HL-60/S4 (cell line): ENCODE measurements around the gene ZNF22.
"Not testable (repeated sequence)": the region's sequence is repeated elsewhere in the genome, so short reads cannot be mapped to it uniquely, and the experiment has no call there.

ENCODE experiments used
- in situ Hi-C: fragments of 300-500 bp; cut with MboI; formaldehyde crosslinking; loops from 2 replicates; pipeline ENCODE4 v1.14.3; 2022; ENCODE audit warnings: low sequenced_read_pairs

The ZNF22 gene

DNA sequence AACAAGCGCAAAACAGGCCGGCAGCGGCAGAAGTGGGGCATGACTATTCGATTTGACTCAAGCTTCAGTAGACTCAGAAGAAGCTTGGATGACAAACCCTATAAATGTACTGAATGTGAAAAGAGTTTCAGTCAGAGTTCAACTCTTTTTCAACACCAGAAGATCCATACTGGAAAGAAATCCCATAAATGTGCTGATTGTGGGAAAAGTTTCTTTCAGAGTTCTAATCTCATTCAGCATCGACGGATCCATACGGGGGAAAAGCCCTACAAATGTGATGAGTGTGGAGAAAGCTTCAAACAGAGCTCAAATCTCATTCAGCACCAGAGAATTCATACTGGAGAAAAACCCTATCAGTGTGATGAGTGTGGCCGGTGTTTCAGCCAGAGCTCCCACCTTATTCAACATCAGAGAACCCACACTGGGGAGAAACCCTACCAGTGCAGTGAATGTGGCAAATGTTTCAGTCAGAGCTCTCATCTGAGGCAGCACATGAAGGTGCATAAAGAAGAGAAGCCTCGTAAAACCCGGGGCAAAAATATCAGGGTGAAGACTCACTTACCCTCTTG is 2.8 kb downstream of the ZNF22 start:
- in situ Hi-C loops = no loop called here

DNA sequence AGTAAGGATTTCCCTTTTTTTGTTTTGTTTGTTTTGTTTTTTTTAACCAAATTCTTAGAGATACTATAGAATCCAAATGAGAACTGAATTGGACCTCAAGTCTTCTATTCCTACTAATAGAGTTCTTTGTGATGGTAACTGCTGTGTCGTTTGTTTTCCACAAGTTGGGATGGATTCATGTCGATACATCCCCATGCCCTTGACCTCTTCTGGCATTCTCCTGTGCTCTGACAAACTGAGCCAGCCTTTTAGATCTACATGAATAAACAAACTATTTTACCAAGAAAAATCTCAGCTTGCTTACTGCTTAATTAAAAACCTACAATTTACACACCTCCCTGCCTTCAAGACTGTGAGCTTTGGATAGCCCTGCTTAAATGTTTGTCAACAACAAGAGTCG is 3.9 kb downstream of the ZNF22 start:
- in situ Hi-C loops = no loop called here

GRCh38 chr10:45005284-45005683 is 4.6 kb downstream of the ZNF22 start:
- in situ Hi-C loops = no loop called here

- in situ Hi-C loops = no loop called here
Measured at GRCh38 chr10:45006276-45007030, 5.7 kb downstream of the ZNF22 start.

DNA sequence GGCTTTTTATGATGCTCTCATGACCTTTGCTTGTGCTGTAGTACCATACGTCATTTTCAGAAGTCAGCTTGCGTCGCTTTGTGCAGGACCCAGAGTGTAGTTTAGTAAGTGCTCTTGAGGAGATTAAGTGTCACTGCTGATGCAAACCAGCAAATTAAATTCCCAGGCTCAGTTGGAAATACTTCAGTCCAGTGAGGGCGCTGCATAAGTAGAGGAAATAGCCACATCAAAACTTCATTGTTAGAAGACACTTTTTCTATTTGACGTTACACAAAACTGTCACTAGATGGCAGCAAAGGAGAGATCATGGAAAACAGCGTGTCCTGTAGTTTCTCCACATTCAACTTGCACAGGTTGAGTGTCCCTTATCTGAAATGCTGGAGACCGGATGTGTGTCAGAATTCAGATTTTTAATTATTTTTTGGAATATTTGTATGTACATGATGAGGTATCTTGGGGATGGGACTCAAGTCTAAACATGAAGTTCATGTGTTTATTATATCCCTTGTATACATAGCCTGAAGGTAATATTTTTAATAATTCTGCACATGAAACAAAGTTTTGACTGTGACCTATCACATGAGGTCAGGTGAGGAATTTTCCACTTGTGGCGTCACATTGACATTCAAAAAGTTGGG is 7.9 kb downstream of the ZNF22 start:
- in situ Hi-C loops = no loop called here

DNA sequence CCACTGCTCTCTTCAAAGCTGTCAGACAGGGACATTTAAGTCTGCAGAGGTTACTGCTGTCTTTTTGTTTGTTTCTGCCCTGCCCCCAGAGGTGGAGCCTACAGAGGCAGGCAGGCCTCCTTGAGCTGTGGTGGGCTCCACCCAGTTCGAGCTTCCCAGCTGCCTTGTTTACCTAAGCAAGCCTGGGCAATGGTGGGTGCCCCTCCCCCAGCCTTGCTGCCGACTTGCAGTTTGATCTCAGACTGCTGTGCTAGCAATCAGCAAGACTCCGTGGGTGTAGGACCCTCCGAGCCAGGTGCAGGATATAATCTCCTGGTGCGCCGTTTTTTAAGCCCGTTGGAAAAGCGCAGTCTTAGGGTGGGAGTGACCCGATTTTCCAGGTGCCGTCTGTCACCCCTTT is 13.8 kb downstream of the ZNF22 start:
- in situ Hi-C loops = not testable (repeated sequence)

DNA sequence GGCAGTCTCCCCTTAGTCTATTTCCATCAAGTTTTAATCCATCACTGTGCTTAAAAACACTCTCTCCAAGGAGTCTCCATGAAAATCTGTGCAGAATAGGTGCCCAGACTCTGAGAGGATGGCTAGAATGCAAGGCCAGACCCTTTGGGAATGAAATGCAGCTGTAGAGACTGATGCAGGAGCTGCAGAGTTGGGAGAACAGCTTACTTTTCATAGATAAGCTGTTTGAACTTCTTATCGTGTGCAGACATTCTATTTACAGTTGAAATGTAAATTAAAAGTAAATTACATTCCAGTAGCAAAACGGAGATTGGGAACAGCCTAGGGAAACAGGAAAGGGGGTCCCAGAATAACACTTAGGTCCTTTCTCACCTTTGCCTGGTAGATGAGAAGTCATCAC is 14.9 kb downstream of the ZNF22 start:
- in situ Hi-C loops = no loop called here

- in situ Hi-C loops = no loop called here
Measured at GRCh38 chr10:45023426-45023825, 22.7 kb downstream of the ZNF22 start.

DNA sequence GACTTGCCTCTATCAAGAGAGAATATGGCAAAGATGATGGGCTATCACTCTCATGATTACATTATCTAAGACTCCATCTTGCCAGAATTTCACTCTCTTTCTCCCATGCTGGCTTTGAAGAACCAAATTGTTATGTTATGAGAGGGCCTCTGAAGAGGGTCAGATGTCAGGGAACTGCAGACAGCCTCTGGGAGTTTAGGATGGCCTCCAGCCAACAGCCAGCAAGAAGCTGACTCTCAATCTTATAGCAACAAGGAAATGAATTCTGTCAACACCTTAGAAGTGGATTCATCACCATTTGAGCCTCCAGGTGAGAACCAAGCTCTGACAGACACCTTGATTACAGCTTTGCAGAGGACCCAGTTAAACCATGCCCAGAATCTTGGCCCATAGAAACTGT is 33.6 kb downstream of the ZNF22 start:
- in situ Hi-C loops = no loop called here

GRCh38 chr10:45035673-45036072 is 35.0 kb downstream of the ZNF22 start:
- in situ Hi-C loops = no loop called here

DNA sequence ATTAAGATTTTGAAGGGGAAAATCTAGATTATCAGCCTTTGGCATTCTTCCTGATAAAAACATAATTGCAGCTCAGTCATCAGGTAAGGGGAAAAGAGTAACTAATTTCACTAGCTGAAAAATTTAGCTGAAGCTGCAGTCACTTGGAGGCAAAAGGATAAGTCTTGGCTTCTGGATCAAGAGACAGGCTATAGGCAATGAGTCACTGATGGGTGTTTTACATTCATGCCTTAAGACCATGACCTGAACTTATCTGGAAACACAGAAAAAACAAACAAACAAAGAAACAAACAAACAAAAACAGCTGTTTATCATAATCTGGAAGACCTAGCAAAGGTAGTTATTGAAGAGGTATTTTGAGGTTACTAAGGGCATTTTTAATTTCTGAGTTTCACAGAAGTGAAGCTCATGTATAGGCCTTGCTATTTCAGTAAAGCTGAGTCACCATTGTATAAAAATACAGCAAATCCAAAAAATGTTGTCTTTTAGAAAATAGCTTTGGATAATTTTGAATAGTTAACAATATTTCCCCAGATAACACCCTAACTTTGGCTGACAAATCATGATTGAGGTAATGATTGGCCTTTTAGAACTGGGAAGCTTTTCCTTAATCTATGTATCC is 40.3 kb downstream of the ZNF22 start:
- in situ Hi-C loops = no loop called here

DNA sequence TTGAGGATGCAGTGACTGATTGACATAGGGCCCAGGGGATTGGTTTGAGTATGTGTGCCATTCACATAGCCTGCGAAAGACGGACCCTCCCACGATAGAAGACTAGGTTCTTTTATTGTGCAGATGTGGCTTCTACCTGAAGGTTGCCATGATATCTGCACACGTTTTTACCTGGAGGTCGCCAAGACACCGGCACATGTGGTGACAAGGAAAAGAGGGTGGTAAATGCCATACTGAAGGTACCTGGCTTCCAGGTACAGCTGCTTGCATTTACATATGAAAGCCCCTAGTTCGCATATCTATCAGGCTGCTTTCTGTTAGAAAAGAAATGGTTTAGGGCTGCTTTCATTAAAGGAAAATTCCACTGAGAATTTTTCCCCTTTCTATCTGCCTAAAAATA is 43.6 kb downstream of the ZNF22 start:
- in situ Hi-C loops = no loop called here

DNA sequence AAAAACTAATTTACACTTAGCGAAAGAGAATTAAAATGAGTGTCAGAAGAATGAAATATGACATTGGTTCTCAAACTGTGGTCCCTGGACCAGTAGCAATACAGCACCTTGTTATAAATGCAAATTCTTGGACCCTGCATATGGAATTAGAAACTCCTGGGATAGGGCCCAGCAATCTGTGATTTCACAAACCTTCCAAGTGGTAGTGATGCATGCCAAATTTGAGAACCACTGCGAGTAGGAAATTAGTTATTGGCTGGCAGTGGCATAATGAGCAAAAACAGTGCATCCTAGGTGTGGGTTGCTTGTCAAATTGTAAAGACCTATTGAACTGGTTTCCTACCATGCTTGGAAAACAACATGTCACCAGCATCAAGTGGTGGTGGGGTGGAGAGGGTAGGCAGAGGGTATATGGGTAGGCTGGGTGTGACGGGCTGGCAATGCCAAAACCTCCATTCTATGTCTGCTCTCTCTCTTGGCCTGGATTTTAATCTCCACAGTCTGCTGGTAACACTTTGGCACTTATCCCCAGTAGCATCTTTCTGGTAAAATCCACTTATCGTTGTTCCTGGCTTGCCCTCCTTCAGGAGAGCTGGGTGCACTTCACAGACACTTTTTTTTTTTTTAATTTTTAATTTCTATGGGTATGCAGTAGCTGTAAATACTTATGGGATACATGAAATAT is 50.0 kb downstream of the ZNF22 start:
- in situ Hi-C loops = no loop called here

GRCh38 chr10:45052700-45053099 is 52.0 kb downstream of the ZNF22 start:
- in situ Hi-C loops = no loop called here

DNA sequence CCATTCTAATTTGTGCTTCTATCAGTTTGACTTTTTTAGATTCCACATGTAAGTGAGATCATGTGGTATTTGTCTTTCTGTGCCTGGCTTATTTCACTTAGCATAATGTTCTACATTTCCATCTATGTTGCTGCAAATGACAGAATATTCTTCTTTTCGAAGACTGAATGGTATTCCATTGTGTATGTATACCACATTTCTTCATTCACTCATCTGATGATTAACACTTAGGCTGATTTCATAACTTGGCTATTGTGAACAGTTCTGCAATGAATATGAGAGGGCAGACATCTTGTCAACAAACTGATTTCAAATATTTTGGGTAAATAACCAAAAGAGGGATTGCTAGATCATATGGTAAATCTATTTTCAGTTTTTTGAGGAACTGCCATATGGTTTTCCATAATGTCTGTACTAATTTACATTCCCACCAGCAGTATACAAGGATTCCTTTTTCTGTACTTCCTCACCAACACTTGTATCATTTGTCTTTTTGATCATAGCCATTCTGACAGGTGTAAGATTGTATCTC is 52.9 kb downstream of the ZNF22 start:
- in situ Hi-C loops = no loop called here
